CD4-positive, alpha-beta memory T cell (primary cell): ENCODE results near the gene CBX1. TPM values are rescaled to one million over a fixed set of nuclear protein-coding genes. Genes with fewer than 3 reads are reported as not detected.
"Not testable (repeated sequence)": the region's sequence is repeated elsewhere in the genome, so short reads cannot be mapped to it uniquely, and the experiment has no call there.

ENCODE experiments used
- CTCF ChIA-PET: fragments of 350-600 bp; sonication (Branson Sonifier 250); formaldehyde crosslinking; loops from one replicate; lab custom pipeline; 2021; ENCODE audit warnings: inconsistent platforms; ENCODE audit not compliant: partially characterized antibody; lab: Charles Lee
- POLR2A ChIA-PET: fragments of 350-600 bp; sonication (Branson Sonifier 250); formaldehyde crosslinking; loops from one replicate; lab custom pipeline; 2021; ENCODE audit not compliant: partially characterized antibody; lab: Charles Lee
- DNase-seq, 5 donors: peaks; one replicate each; pipeline versions ENCODE4 v3.0.0 to v3.0.0-alpha.2; 2020 to 2022; ENCODE audit warnings: mixed read lengths in 1 of 5
- H3K27ac ChIP-seq: one replicate; pipeline ENCODE4 v1.7.0; 2013; ENCODE audit warnings: low read depth, low read length
- H3K27me3 ChIP-seq: 2 replicates; pipeline ENCODE4 v1.7.0; 2013; ENCODE audit warnings: mild to moderate bottlenecking, low read length, moderate library complexity; ENCODE audit not compliant: insufficient read depth
- H3K36me3 ChIP-seq: 2 replicates; pipeline ENCODE4 v1.7.0; 2013; ENCODE audit warnings: mild to moderate bottlenecking, low read length, moderate library complexity; ENCODE audit not compliant: insufficient read depth
- H3K4me1 ChIP-seq: 2 replicates; pipeline ENCODE4 v1.7.0; 2013; ENCODE audit warnings: mild to moderate bottlenecking, low read length, moderate library complexity; ENCODE audit not compliant: insufficient read depth
- H3K4me3 ChIP-seq, 2 donors: one replicate each; pipeline ENCODE4 v1.7.0; 2013; ENCODE audit warnings: low read length in 2 of 2, mild to moderate bottlenecking in 1 of 2
- H3K9me3 ChIP-seq, 2 donors: one replicate each; pipeline ENCODE4 v1.7.0; 2013; ENCODE audit warnings: low read length in 2 of 2, control low read depth in 1 of 2; ENCODE audit not compliant: control insufficient read depth in 1 of 2
- H3K27ac Mint-ChIP-seq, 7 donors: one replicate each; pipeline ENCODE4 v1.8.0; 2020 to 2021; ENCODE audit warnings: mixed read lengths in 7 of 7, mild to moderate bottlenecking in 6 of 7, inconsistent platforms in 3 of 7, moderate library complexity in 3 of 7
- H3K27me3 Mint-ChIP-seq, 2 donors: one replicate each; pipeline ENCODE4 v1.8.0; 2020 to 2021; ENCODE audit warnings: mixed read lengths in 2 of 2
- H3K36me3 Mint-ChIP-seq, 2 donors: one replicate each; pipeline ENCODE4 v1.8.0; 2020 to 2021; ENCODE audit warnings: mixed read lengths in 2 of 2, inconsistent platforms in 1 of 2, mild to moderate bottlenecking in 1 of 2
- H3K4me1 Mint-ChIP-seq, 4 donors: one replicate each; pipeline ENCODE4 v1.8.0; 2020 to 2021; ENCODE audit warnings: mixed read lengths in 4 of 4, mild to moderate bottlenecking in 1 of 4
- H3K4me3 Mint-ChIP-seq, 8 donors: one replicate each; pipeline ENCODE4 v1.8.0; 2020 to 2021; ENCODE audit warnings: mixed read lengths in 8 of 8, mild to moderate bottlenecking in 7 of 8, moderate library complexity in 6 of 8, inconsistent platforms in 3 of 8
- H3K9me3 Mint-ChIP-seq, 8 donors: one replicate each; pipeline ENCODE4 v1.8.0; 2020 to 2021; ENCODE audit warnings: mixed read lengths in 8 of 8, mild to moderate bottlenecking in 5 of 8, inconsistent platforms in 3 of 8, moderate library complexity in 1 of 8
- intact Hi-C: fragments of 100-400 bp; cut with micrococcal nuclease; formaldehyde crosslinking; loops from one replicate; pipeline ENCODE4 v1.15.1; 2023
- polyA plus RNA-seq, 2 donors: library from polyadenylated mRNA; unstranded; fragments of 300-500 nt; fragmentation: Illumina TruSeq; gene quantifications; one replicate each; pipeline ENCODE4 v1.2.3, GENCODE V29; 2021
- total RNA-seq, 2 experiments: library from RNA; stranded (reverse); gene quantifications; one replicate each; pipeline ENCODE4 v1.2.3, GENCODE V29; 2021

CBX1 gene
- total and polyA plus RNA-seq, 4 experiments from 2014 or later, result 10.1 to 37.1 (median 26.9) TPM

- no peaks in the 10 kb centered on the region for H3K27me3 Mint-ChIP-seq
- CTCF ChIA-PET, result interaction anchor here (1.1 kb wide), 1 partner anchor 40 kb away, joined by 3 read pairs; no protein-coding TSS in a partner anchor
- no peak overlapping the region for H3K4me3 Mint-ChIP-seq
- H3K36me3 ChIP-seq, result peaks cover 30% of the 10 kb centered on the region
- no peaks in the 10 kb centered on the region for H3K4me1 ChIP-seq
- no peaks in the 10 kb centered on the region for H3K9me3 ChIP-seq
- H3K36me3 Mint-ChIP-seq, result peaks cover 18 to 47% of the 10 kb centered on the region in 2 donors
- H3K27me3 ChIP-seq, result no peaks in the 10 kb centered on the region
- peaks cover 0 to 6% (median 2%) of the 10 kb centered on the region in 4 donors for H3K4me1 Mint-ChIP-seq
- DNase-seq, result no peak
- H3K27ac ChIP-seq, result no peak overlapping the region
- peak overlapping the region in 1 of 7 donors; percentile 27 for H3K27ac Mint-ChIP-seq
- no peak overlapping the region for H3K4me3 ChIP-seq
- intact Hi-C loops, result no loop called here
- POLR2A ChIA-PET, result interaction anchor here (1.0 kb wide), 1 partner anchor 17 kb away, joined by 3 read pairs; no protein-coding TSS in a partner anchor
- no peaks in the 10 kb centered on the region for H3K9me3 Mint-ChIP-seq
These were observed 31.1 kb downstream of the CBX1 start for GRCh38 chr17:48070195-48070594.

GRCh38 chr17:48068491-48068961 lies 32.8 kb downstream of the CBX1 start:
- H3K4me3 Mint-ChIP-seq, result no peak overlapping the region
- Histone ChIP-seq H3K27ac (no peak overlapping the region), H3K4me3 (no peak overlapping the region), H3K27me3 (no peaks in the 10 kb centered on the region), H3K9me3 (no peaks in the 10 kb centered on the region), H3K36me3 (peaks cover 26% of the 10 kb centered on the region), H3K4me1 (no peaks in the 10 kb centered on the region)
- no peaks in the 10 kb centered on the region for H3K9me3 Mint-ChIP-seq
- no peaks in the 10 kb centered on the region for H3K27me3 Mint-ChIP-seq
- POLR2A ChIA-PET, result interaction anchor here (1.3 kb wide), 1 partner anchor 21 kb away, joined by 3 read pairs; the partner anchor contains the start of gene NFE2L1
- CTCF ChIA-PET, result interaction anchor here (1.3 to 2.7 kb wide), 7 partner anchors 11 to 55 kb away, joined by 3 to 11 read pairs (median 6); no protein-coding TSS in a partner anchor
- no peak overlapping the region for H3K27ac Mint-ChIP-seq
- peaks cover 0 to 1% (median 0%) of the 10 kb centered on the region in 4 donors for H3K4me1 Mint-ChIP-seq
- H3K36me3 Mint-ChIP-seq, result peaks cover 24 to 51% of the 10 kb centered on the region in 2 donors
- intact Hi-C loops, result no loop called here
- no peak for DNase-seq

- intact Hi-C loops, H3K9me3 ChIP-seq, H3K4me1 Mint-ChIP-seq, H3K4me1 ChIP-seq, H3K27ac ChIP-seq, H3K4me3 Mint-ChIP-seq, H3K27me3 ChIP-seq, H3K27ac Mint-ChIP-seq, DNase-seq, H3K9me3 Mint-ChIP-seq, H3K27me3 Mint-ChIP-seq, H3K4me3 ChIP-seq, POLR2A ChIA-PET: not testable (repeated sequence)
- CTCF ChIA-PET, result interaction anchor here (1.0 to 2.7 kb wide), 9 partner anchors 10 to 118 kb away, joined by 3 to 11 read pairs (median 6); no protein-coding TSS in a partner anchor
- H3K36me3 Mint-ChIP-seq, result peaks cover 20 to 51% of the 10 kb centered on the region in 2 donors
- peaks cover 26% of the 10 kb centered on the region for H3K36me3 ChIP-seq
These were observed 33.5 kb downstream of the CBX1 start for GRCh38 chr17:48067808-48068207.

GRCh38 chr17:48067245-48067644 lies 34.0 kb downstream of the CBX1 start:
- Histone ChIP-seq H3K4me3 (no peak overlapping the region), H3K27me3 (no peaks in the 10 kb centered on the region), H3K27ac (no peak overlapping the region), H3K36me3 (peaks cover 28% of the 10 kb centered on the region), H3K9me3 (no peaks in the 10 kb centered on the region), H3K4me1 (no peaks in the 10 kb centered on the region)
- Mint-ChIP-seq H3K27me3 (no peaks in the 10 kb centered on the region), H3K27ac (no peak overlapping the region), H3K36me3 (peaks cover 24 to 55% of the 10 kb centered on the region in 2 donors), H3K4me1 (peaks cover 0 to 2% (median 0%) of the 10 kb centered on the region in 4 donors), H3K9me3 (no peaks in the 10 kb centered on the region), H3K4me3 (no peak overlapping the region)
- CTCF ChIA-PET, result interaction anchor here (1.0 to 2.7 kb wide), 8 partner anchors 8 to 117 kb away, joined by 3 to 11 read pairs (median 4); no protein-coding TSS in a partner anchor
- intact Hi-C loops, result no loop called here
- POLR2A ChIA-PET, result interaction anchor here (1.0 kb wide), 1 partner anchor 19 kb away, joined by 4 read pairs; the partner anchor contains the start of gene NFE2L1
- DNase-seq, result no peak

GRCh38 chr17:48066656-48067055 lies 34.6 kb downstream of the CBX1 start:
- Mint-ChIP-seq H3K9me3 (no peaks in the 10 kb centered on the region), H3K4me3 (no peak overlapping the region), H3K27me3 (no peaks in the 10 kb centered on the region), H3K27ac (peak overlapping the region in 2 of 7 donors; percentile 10 to 77), H3K36me3 (peaks cover 28 to 57% of the 10 kb centered on the region in 2 donors), H3K4me1 (peaks cover 0 to 2% (median 0%) of the 10 kb centered on the region in 4 donors)
- no peak overlapping the region for H3K4me3 ChIP-seq
- intact Hi-C loops, result no loop called here
- no peak for DNase-seq
- no peaks in the 10 kb centered on the region for H3K27me3 ChIP-seq
- H3K36me3 ChIP-seq, result peaks cover 31% of the 10 kb centered on the region
- H3K4me1 ChIP-seq, result no peaks in the 10 kb centered on the region
- POLR2A ChIA-PET, result interaction anchor here (1.0 kb wide), 1 partner anchor 18 kb away, joined by 4 read pairs; the partner anchor contains the start of gene NFE2L1
- H3K9me3 ChIP-seq, result no peaks in the 10 kb centered on the region
- H3K27ac ChIP-seq, result no peak overlapping the region
- CTCF ChIA-PET, result interaction anchor here (1.2 to 2.7 kb wide), 5 partner anchors 8 to 117 kb away, joined by 3 to 11 read pairs (median 6); no protein-coding TSS in a partner anchor

- H3K36me3 ChIP-seq, result peaks cover 29% of the 10 kb centered on the region
- H3K27me3 ChIP-seq, result no peaks in the 10 kb centered on the region
- DNase-seq, result no peak
- H3K36me3 Mint-ChIP-seq, result peaks cover 32 to 57% of the 10 kb centered on the region in 2 donors
- no peak overlapping the region for H3K4me3 ChIP-seq
- H3K27me3 Mint-ChIP-seq, result no peaks in the 10 kb centered on the region
- intact Hi-C loops, result no loop called here
- H3K9me3 ChIP-seq, result no peaks in the 10 kb centered on the region
- ChIA-PET POLR2A (no interaction called here), CTCF (interaction anchor here (0.9 to 2.7 kb wide), 6 partner anchors 9 to 116 kb away, joined by 3 to 6 read pairs (median 4); no protein-coding TSS in a partner anchor)
- H3K4me1 ChIP-seq, result no peaks in the 10 kb centered on the region
- no peak overlapping the region for H3K27ac ChIP-seq
- peak overlapping the region in 2 of 7 donors; percentile 10 to 77 for H3K27ac Mint-ChIP-seq
- H3K4me3 Mint-ChIP-seq, result no peak overlapping the region
- no peaks in the 10 kb centered on the region for H3K9me3 Mint-ChIP-seq
- H3K4me1 Mint-ChIP-seq, result peaks cover 0 to 2% (median 0%) of the 10 kb centered on the region in 4 donors
These were observed 35.1 kb downstream of the CBX1 start for GRCh38 chr17:48066192-48066591.

GRCh38 chr17:48064638-48065037 lies 36.6 kb downstream of the CBX1 start:
- H3K36me3 Mint-ChIP-seq, result peaks cover 34 to 59% of the 10 kb centered on the region in 2 donors
- H3K4me1 ChIP-seq, result no peaks in the 10 kb centered on the region
- H3K9me3 ChIP-seq, result no peaks in the 10 kb centered on the region
- H3K4me1 Mint-ChIP-seq, result peaks cover 0 to 4% (median under 1%) of the 10 kb centered on the region in 4 donors
- POLR2A ChIA-PET, result no interaction called here
- intact Hi-C loops, result no loop called here
- peak overlapping the region in 2 of 7 donors; percentile 8 to 22 for H3K27ac Mint-ChIP-seq
- H3K27ac ChIP-seq, result no peak overlapping the region
- no peak for DNase-seq
- no peak overlapping the region for H3K4me3 ChIP-seq
- H3K27me3 ChIP-seq, result no peaks in the 10 kb centered on the region
- CTCF ChIA-PET, result interaction anchor here (0.9 to 2.0 kb wide), 4 partner anchors 9 to 16 kb away, joined by 3 to 6 read pairs (median 4); no protein-coding TSS in a partner anchor
- H3K27me3 Mint-ChIP-seq, result no peaks in the 10 kb centered on the region
- H3K4me3 Mint-ChIP-seq, result no peak overlapping the region
- H3K9me3 Mint-ChIP-seq, result no peaks in the 10 kb centered on the region
- H3K36me3 ChIP-seq, result peaks cover 29% of the 10 kb centered on the region
